Trophoblast cell (in vitro differentiated cells and primary cell): Measurements from ENCODE around the gene MTAP.

ENCODE experiments used
- DNase-seq, 2 donors: peaks; one replicate each; pipeline ENCODE4 v3.0.0-alpha.2; 2016
- H2AFZ ChIP-seq: 2 replicates; pipeline ENCODE4 v1.6.1; 2013; ENCODE audit warnings: low read length, moderate library complexity, mild to moderate bottlenecking; ENCODE audit not compliant: insufficient read depth, poor library complexity
- H2AK5ac ChIP-seq: 2 replicates; pipeline ENCODE4 v1.6.1; 2013; ENCODE audit warnings: mild to moderate bottlenecking, low read length
- H2BK120ac ChIP-seq: 2 replicates; pipeline ENCODE4 v1.6.1; 2013; ENCODE audit warnings: low read length, mild to moderate bottlenecking, moderate library complexity; ENCODE audit not compliant: insufficient read depth, poor library complexity
- H2BK12ac ChIP-seq: 2 replicates; pipeline ENCODE4 v1.6.1; 2013; ENCODE audit warnings: mild to moderate bottlenecking, low read length, moderate library complexity
- H2BK5ac ChIP-seq: 2 replicates; pipeline ENCODE4 v1.6.1; 2013; ENCODE audit warnings: low read length, low read depth, moderate library complexity, mild to moderate bottlenecking; ENCODE audit not compliant: poor library complexity
- H3K14ac ChIP-seq: 2 replicates; pipeline ENCODE4 v1.6.1; 2013; ENCODE audit warnings: mild to moderate bottlenecking, low read length
- H3K18ac ChIP-seq: 2 replicates; pipeline ENCODE4 v1.6.1; 2013; ENCODE audit warnings: mild to moderate bottlenecking, low read length
- H3K23ac ChIP-seq: 2 replicates; pipeline ENCODE4 v1.6.1; 2013; ENCODE audit warnings: low read length
- H3K27ac ChIP-seq: 2 replicates; pipeline ENCODE4 v1.5.1; 2013; ENCODE audit warnings: low read depth, mild to moderate bottlenecking, inconsistent platforms, low read length, moderate library complexity
- H3K27me3 ChIP-seq: 2 replicates; pipeline ENCODE4 v1.6.1; 2013; ENCODE audit warnings: inconsistent platforms, mild to moderate bottlenecking, low read length, moderate library complexity; ENCODE audit not compliant: insufficient read depth
- H3K36me3 ChIP-seq, 2 experiments: 1 replicate in 1 of 2; 2 replicates in 1 of 2; pipeline ENCODE4 v1.6.1; 2013; ENCODE audit warnings: low read length in 2 of 2, mild to moderate bottlenecking in 2 of 2, moderate library complexity in 1 of 2; ENCODE audit not compliant: insufficient read depth in 2 of 2, control insufficient read depth in 1 of 2
- H3K4ac ChIP-seq: 2 replicates; pipeline ENCODE4 v1.6.1; 2013; ENCODE audit warnings: low read depth, mild to moderate bottlenecking, low read length, moderate library complexity
- H3K4me1 ChIP-seq, 2 experiments: 1 replicate in 1 of 2; 2 replicates in 1 of 2; pipeline ENCODE4 v1.6.1; 2013; ENCODE audit warnings: low read length in 2 of 2, mild to moderate bottlenecking in 2 of 2, moderate library complexity in 1 of 2; ENCODE audit not compliant: insufficient read depth in 2 of 2, control insufficient read depth in 1 of 2
- H3K4me2 ChIP-seq: 2 replicates; pipeline ENCODE4 v1.6.1; 2013; ENCODE audit warnings: inconsistent platforms, mild to moderate bottlenecking, low read length, moderate library complexity
- H3K4me3 ChIP-seq: 2 replicates; pipeline ENCODE4 v1.5.1; 2013; ENCODE audit warnings: mild to moderate bottlenecking, low read depth, low read length, inconsistent platforms
- H3K79me1 ChIP-seq: one replicate; pipeline ENCODE4 v1.6.1; 2013; ENCODE audit warnings: low read length
- H3K79me2 ChIP-seq: 2 replicates; pipeline ENCODE4 v1.6.1; 2013; ENCODE audit warnings: low read length, mild to moderate bottlenecking; ENCODE audit not compliant: control insufficient read depth, insufficient read depth, poor library complexity
- H3K9ac ChIP-seq: 2 replicates; pipeline ENCODE4 v1.6.1; 2013; ENCODE audit warnings: mild to moderate bottlenecking, low read length
- H3K9me3 ChIP-seq: 2 replicates; pipeline ENCODE4 v1.6.1; 2013; ENCODE audit warnings: low read depth, mild to moderate bottlenecking, control low read depth, inconsistent platforms, low read length; ENCODE audit not compliant: insufficient read depth
- H4K12ac ChIP-seq: 2 replicates; pipeline ENCODE4 v1.6.1; 2013; ENCODE audit warnings: low read depth, mild to moderate bottlenecking, low read length, moderate library complexity
- H4K8ac ChIP-seq: 2 replicates; pipeline ENCODE4 v1.6.1; 2013; ENCODE audit warnings: low read depth, mild to moderate bottlenecking, low read length, moderate library complexity
- H4K91ac ChIP-seq: one replicate; pipeline ENCODE4 v1.6.1; 2013; ENCODE audit warnings: low read depth, mild to moderate bottlenecking, low read length, moderate library complexity
- WGBS: extraction: QIAGEN DNeasy Blood & Tissue Kit; methylation state at CpG from one replicate; pipeline ENCODE4 v1.1.7; 2013; ENCODE audit warnings: missing lambda C conversion rate; ENCODE audit not compliant: insufficient read length, insufficient coverage; ENCODE audit errors: extremely low coverage; 5-methylcytosine and 5-hydroxymethylcytosine counted together

Gene MTAP

GRCh38 chr9:21872696-21873095 is 70.3 kb downstream of the MTAP start:
- Histone ChIP-seq H2BK120ac (no peak overlapping the region), H3K4me2 (no peak overlapping the region), H4K91ac (no peak overlapping the region), H3K79me2 (no peaks in the 10 kb centered on the region), H3K9me3 (no peaks in the 10 kb centered on the region), H3K27ac (peak overlapping the region; percentile 61), H4K8ac (no peak overlapping the region), H3K4me3 (no peak overlapping the region), H2BK5ac (no peak overlapping the region), H3K18ac (no peak overlapping the region), H3K9ac (no peak overlapping the region), H2AK5ac (no peak overlapping the region), H3K27me3 (no peaks in the 10 kb centered on the region), H3K4ac (no peak overlapping the region), H2AFZ (no peak overlapping the region), H4K12ac (no peak overlapping the region), H3K79me1 (peaks cover 6% of the 10 kb centered on the region), H3K4me1 (peaks cover 3 to 9% of the 10 kb centered on the region in 2 experiments), H3K36me3 (peaks cover 0 to 6% of the 10 kb centered on the region in 2 experiments), H3K14ac (no peak overlapping the region), H3K23ac (no peak overlapping the region), H2BK12ac (no peak overlapping the region)
- no peak for DNase-seq
- no CpG with 5 or more reads among the region's 1 CpG for WGBS

- Histone ChIP-seq H4K91ac (peak overlapping the region; percentile 92), H3K79me1 (peaks cover 6% of the 10 kb centered on the region), H3K9me3 (no peaks in the 10 kb centered on the region), H3K4me3 (no peak overlapping the region), H3K36me3 (peaks cover 0 to 4% of the 10 kb centered on the region in 2 experiments), H2BK12ac (peak overlapping the region; percentile 96), H2AFZ (no peak overlapping the region), H3K79me2 (no peaks in the 10 kb centered on the region), H2BK5ac (peak overlapping the region; percentile 96), H3K27me3 (no peaks in the 10 kb centered on the region), H3K4me2 (no peak overlapping the region), H3K9ac (no peak overlapping the region), H3K27ac (peak overlapping the region; percentile 73), H4K12ac (no peak overlapping the region), H3K4me1 (peaks cover 3 to 9% of the 10 kb centered on the region in 2 experiments), H3K4ac (no peak overlapping the region), H3K23ac (no peak overlapping the region), H3K14ac (peak overlapping the region; percentile 61), H2AK5ac (peak overlapping the region; percentile 91), H4K8ac (no peak overlapping the region), H2BK120ac (peak overlapping the region; percentile 93), H3K18ac (no peak overlapping the region)
- DNase-seq, result peak in 1 of 2 donors; percentile 12
- no CpG with 5 or more reads among the region's 6 CpGs for WGBS
These were observed 71.2 kb downstream of the MTAP start for GRCh38 chr9:21873540-21874221.

GRCh38 chr9:21875893-21876292 is 73.5 kb downstream of the MTAP start:
- Histone ChIP-seq H3K14ac (no peak overlapping the region), H2BK12ac (no peak overlapping the region), H3K4me2 (no peak overlapping the region), H4K8ac (no peak overlapping the region), H2AK5ac (no peak overlapping the region), H3K4ac (no peak overlapping the region), H3K79me1 (peaks cover 6% of the 10 kb centered on the region), H3K27ac (no peak overlapping the region), H2BK120ac (no peak overlapping the region), H4K91ac (no peak overlapping the region), H3K4me1 (peaks cover 3 to 9% of the 10 kb centered on the region in 2 experiments), H3K4me3 (no peak overlapping the region), H4K12ac (no peak overlapping the region), H3K79me2 (no peaks in the 10 kb centered on the region), H3K9me3 (no peaks in the 10 kb centered on the region), H3K27me3 (no peaks in the 10 kb centered on the region), H2BK5ac (no peak overlapping the region), H3K36me3 (no peaks in the 10 kb centered on the region), H3K23ac (no peak overlapping the region), H3K9ac (no peak overlapping the region), H3K18ac (no peak overlapping the region), H2AFZ (no peak overlapping the region)
- WGBS, result no CpG with 5 or more reads among the region's 4 CpGs
- DNase-seq, result no peak

GRCh38 chr9:21883642-21884041 is 81.2 kb downstream of the MTAP start:
- no peak overlapping the region for H2BK5ac ChIP-seq
- WGBS, result no CpG with 5 or more reads among the region's 3 CpGs
- no peak overlapping the region for H3K23ac ChIP-seq
- H3K79me2 ChIP-seq, result no peaks in the 10 kb centered on the region
- H3K14ac ChIP-seq, result no peak overlapping the region
- no peaks in the 10 kb centered on the region for H3K27me3 ChIP-seq
- H4K12ac ChIP-seq, result no peak overlapping the region
- no peaks in the 10 kb centered on the region for H3K79me1 ChIP-seq
- H3K4ac ChIP-seq, result no peak overlapping the region
- H2AK5ac ChIP-seq, result no peak overlapping the region
- H3K36me3 ChIP-seq, result no peaks in the 10 kb centered on the region
- no peak overlapping the region for H3K27ac ChIP-seq
- no peak overlapping the region for H3K4me2 ChIP-seq
- H4K91ac ChIP-seq, result no peak overlapping the region
- no peak overlapping the region for H4K8ac ChIP-seq
- no peaks in the 10 kb centered on the region for H3K9me3 ChIP-seq
- no peak overlapping the region for H3K18ac ChIP-seq
- no peak overlapping the region for H3K9ac ChIP-seq
- no peak overlapping the region for H2AFZ ChIP-seq
- no peak overlapping the region for H2BK120ac ChIP-seq
- H2BK12ac ChIP-seq, result no peak overlapping the region
- H3K4me3 ChIP-seq, result no peak overlapping the region
- DNase-seq, result no peak
- H3K4me1 ChIP-seq, result no peaks in the 10 kb centered on the region
